AG10803 (cell line): Measurements from ENCODE around the gene MIPEP.

Source experiments
- DNase-seq: peaks from one replicate; pipeline ENCODE4 v3.0.0; 2010; ENCODE audit warnings: low read depth
- H3K4me3 ChIP-seq: 2 replicates; pipeline ENCODE4 v1.5.1; 2011; ENCODE audit warnings: mild to moderate bottlenecking, low read length, control low read depth
- CTCF ChIP-seq: conservative IDR thresholded peaks from 2 replicates; pipeline ENCODE4 v1.5.1; 2011; ENCODE audit warnings: mild to moderate bottlenecking, low read length, control low read depth, inconsistent platforms

MIPEP gene

GRCh38 chr13:23754997-23755396 is 134.2 kb downstream of the MIPEP start:
- no peak for TF ChIP-seq CTCF
- DNase-seq: no peak
- H3K4me3 ChIP-seq: no peak overlapping the region

DNA sequence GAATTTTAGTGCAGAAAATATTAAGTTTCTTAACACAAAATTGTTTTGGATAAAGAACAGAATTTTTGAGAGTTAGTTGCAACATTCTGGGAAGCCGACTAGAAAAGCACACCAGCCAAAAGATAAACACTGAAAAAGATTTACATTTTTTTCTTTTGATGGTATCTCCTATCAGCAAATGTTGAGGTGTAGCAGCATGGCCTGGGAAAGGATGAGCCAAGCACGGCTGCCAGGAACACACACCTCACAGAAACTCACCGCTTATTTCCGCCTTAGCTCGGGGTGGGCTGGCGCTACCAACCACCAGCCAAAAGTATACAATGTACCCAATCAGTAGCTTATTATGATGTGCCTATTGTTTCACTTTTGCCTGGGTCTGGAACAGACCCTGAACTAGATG is 134.7 kb downstream of the MIPEP start:
- H3K4me3 ChIP-seq: no peak overlapping the region
- no peak for DNase-seq
- no peak for TF ChIP-seq CTCF

GRCh38 chr13:23753458-23753857 is 135.7 kb downstream of the MIPEP start:
- no peak overlapping the region for H3K4me3 ChIP-seq
- no peak for TF ChIP-seq CTCF
- no peak for DNase-seq

- no peak overlapping the region for H3K4me3 ChIP-seq
- TF ChIP-seq CTCF: no peak
- no peak for DNase-seq
Observed at GRCh38 chr13:23752111-23753001, 136.8 kb downstream of the MIPEP start.

DNA sequence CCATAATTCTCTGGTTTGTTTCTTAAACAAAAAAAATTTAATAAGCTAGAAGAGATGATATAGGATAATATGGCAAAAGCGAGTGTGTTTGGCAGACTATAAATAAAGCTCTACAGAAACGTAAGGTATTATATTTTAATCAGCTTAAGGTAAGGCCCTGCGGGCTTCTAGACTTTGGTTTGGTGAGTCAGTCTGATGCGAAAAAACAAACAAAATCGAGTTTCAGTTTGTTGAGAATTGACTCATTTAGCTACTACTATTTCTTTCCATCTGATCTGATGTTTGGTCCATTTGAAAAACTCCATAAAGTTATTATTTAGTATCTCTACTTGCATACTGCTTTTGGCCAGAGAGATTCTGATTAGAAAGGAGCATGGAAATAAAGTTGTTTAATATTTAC is 138.0 kb downstream of the MIPEP start:
- DNase-seq: no peak
- no peak for TF ChIP-seq CTCF

DNA sequence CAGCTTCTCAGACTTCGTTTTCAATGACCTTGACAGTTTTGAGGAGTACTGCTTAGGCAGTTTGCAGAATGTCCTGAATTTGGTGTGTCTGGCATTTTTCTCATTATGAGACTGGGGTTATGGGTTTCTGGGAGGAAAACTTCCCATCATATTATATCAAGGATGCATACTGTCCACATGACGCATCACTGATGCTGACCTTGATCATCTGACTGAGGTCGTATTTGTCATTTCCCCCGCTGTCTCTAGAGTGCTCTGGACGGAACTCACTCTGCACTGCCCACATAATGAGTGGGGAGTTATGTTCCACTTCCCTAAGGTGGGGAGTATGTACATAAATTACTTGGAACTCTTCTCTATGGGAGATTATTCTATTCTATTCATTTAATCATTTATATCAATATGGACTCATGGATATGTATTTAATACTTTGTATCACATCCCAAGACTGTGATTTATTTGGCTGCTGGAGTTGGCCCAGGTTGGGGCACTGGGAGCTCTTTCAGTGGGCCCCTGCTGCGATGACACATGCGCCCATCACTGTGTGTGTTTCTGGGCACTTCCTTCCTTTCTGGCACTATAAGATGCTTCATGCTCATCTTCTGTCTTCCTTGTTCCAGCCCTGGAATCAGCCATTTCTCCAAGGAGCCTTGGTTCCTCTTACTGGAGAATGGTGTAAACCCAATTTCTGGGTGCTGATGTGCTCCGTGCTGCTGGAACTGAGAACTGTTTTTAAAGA is 138.6 kb downstream of the MIPEP start:
- H3K4me3 ChIP-seq: no peak overlapping the region

More for the DNA sequence above, 138.0 kb downstream of the MIPEP start:
- no peak overlapping the region for H3K4me3 ChIP-seq

More for the DNA sequence above, 138.6 kb downstream of the MIPEP start:
- DNase-seq: no peak
- TF ChIP-seq CTCF: no peak
